Measurements from ENCODE around the gene IER3.

Gene IER3

DNA sequence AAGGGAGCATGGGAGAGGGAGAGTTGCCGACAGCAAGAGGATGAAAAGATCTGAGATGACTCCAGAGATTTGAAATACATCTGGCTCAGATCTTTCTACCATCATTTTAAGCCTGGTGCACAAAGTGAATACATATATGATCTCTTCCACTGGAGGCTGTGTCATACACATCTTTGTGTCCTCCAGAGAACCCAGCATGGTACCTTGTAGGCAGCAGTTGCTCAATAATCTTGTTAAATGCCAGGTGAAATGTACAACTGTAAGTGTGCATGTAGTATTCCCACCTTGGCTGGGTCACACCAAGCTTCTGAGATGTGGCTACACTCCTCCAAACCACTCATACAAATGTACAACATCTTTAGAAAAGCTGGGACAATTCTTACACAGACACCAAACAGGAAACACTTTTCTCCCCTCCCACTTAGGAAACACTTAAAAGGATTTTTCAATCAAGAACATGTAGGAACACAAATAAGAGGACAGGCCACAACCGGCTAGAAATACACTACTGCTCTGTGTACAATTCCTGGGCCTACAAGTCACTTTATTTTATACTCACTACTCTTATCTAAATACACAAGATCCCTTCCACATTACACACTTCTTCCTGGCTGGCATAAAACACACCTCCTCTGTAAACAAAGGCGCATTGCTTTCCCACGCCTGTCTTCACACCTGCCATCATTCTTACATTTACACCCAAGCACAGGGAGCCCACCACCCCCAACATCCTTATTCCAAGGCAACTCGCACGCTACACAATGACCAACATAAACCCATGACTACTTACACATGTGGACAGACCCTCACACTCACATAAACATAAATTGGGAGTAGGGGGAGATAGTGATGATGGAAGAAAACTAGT is 3.8 kb upstream of the IER3 start:
- DNase-seq = no peak

- peak; percentile 27 for DNase-seq
Measured at GRCh38 chr6:30747300-30747687, 2.9 kb upstream of the IER3 start.

DNA sequence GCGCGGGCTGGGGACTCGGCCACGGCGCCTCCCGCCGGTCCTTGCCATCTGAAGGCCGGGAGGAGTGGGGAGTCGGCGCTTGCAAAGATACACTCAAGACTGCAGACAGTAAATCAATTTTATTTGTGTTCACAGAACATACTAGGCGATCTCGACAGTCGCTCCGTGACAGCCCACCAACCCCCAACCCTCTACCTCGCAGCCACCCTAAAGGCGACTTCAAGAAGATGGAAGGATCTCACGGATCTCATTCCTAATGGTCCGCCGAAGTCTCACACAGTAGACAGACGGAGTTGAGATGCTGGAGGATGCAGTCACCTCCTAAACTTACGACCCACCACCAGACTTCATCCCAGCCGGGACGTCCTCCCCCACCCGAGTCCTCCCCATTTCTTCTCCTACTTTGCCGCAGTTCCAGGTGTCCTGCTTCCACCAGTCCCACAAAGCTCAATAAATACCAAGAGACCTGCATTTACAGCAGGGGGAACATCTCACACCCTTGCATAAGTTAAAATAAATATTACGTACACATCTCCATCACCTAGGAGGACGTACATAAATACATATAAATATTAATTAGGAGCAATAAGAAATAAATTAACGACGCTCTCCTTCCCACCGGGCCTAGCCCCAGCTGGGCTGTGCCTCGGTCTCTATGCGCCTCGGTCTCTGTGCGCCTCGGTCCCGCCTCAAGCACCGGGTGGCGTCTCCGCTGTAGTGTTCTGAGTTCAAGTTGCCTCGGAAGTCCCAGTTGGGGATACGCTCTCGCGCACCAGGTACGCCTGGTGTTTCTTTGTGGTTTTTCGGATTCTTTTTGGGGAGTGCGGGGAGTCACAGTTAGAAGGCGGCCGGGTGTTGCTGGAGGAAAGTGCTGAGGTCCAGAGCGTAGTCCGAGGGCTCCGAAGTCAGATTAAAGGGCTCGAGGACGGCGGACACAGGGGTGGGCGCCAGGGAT is 971 bp downstream of the IER3 start:
- peak; percentile 36 for DNase-seq

DNA sequence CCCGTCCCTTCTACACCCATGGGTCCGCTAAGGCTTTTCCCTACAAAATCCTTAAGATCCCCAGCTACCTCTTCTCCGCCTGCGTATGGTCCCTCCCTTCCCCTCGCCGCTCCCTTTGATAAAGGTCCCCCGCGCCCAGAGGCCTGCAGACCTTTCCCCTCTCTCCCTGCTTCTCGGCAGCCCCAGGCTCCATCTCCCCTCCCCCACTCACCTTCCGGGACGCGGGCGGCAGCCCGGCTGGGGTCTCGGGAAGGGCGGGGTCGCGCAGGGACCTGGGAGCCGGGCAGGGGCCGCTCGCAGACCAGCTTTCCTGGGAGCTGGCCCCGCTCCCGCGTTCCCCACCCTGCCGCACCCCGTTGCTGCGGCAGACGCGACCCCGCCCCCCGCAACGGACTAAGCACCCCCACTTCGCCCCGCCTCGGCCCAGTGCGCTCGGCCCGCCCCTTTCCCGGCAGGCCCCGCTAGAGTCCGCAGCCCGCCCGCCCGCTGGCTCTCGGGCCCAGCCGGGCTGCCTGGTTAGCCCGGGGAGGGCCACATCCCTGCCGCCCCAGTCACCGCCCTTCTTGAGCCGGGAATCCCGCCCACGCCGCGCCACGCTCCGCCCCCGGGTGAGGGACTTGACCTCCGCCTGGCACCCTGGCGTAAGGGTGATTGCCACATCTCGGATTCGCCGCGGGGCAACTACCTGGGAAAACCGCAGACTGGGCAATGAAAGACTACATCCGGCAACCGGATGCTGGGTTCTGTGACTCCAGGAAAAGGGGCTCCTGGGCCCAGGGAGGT is 1.8 kb downstream of the IER3 start, which contains the start of gene FLOT1:
FLOT1 (minus strand) TSS at position 372 of the 783 bp plus-strand sequence. CDS start 498 bp downstream, outside the sequence.
- DNase-seq = peak; percentile 97

- no peak for DNase-seq
Measured at GRCh38 chr6:30741789-30742315, 2.5 kb downstream of the IER3 start.

GRCh38 chr6:30741063-30741779 is 3.1 kb downstream of the IER3 start:
- DNase-seq = peak; percentile 65

- DNase-seq = peak; percentile 38
Measured at GRCh38 chr6:30740540-30740870, 3.8 kb downstream of the IER3 start.

DNA sequence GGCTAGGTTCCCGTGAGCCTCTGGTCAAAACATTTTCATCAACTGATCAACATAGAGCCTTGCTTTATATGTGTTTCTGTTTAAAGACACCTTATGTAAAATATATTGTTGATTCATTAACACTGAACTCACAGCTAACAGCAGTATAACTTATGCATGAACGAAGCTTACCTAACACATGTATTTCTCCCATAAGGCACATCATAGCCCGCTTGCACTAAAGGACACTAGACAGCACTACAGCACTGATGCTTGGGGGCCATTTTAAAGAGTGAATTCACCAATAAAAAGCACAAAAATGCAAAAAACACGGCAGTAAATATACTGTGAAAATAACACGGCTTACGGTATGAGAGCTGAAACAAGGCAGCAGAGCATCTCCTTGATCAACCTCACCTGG is 5.8 kb downstream of the IER3 start:
- DNase-seq = no peak

GRCh38 chr6:30735668-30736314 is 8.6 kb downstream of the IER3 start:
- no peak for DNase-seq

- DNase-seq = no peak
Measured at GRCh38 chr6:30732237-30732943, 12.0 kb downstream of the IER3 start.

DNA sequence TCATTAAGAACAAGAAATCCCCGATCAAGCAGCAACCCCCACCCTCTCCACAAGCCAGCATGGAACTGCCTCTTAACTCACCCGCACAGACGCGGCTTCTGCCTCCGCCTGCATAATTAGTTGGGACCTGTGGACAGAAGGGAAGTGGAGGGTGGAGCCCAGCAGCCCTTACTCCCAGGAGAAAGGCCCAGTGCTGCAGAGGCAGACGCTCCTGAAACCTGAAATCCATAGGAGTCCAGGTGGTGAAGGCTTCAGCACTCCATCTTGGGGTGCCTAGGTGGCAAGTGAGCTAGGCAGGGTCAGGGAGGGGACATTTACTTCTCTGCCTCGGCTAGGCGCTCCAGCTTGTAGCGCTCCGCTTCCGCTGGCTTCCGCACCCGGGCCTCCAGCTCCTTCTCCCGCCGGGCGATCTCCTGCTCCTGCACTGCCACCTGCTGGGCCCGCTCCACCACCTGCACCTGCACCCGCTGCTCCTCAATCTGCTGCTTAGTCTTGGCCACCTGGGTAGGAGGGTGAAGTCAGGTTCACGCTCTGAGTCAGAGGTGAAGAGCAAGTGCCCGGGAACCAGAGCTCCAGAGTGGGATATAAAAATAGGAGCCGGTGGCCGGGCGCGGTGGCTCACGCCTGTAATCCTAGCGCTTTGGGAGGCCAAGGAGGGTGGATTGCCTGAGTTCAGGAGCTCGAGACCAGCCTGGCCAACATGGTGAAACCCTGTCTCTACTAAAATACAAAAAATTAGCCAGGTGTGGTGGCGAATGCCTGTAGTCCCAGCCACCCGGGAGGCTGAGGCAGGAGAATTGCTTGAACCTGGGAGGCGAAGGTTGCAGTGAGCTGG is 13.5 kb downstream of the IER3 start:
- DNase-seq = peak; percentile 48

GRCh38 chr6:30727920-30728553 is 16.3 kb downstream of the IER3 start:
- DNase-seq = peak; percentile 62

GRCh38 chr6:30726506-30727413 is 17.6 kb downstream of the IER3 start:
- peak; percentile 36 for DNase-seq

GRCh38 chr6:30725713-30726505 is 18.4 kb downstream of the IER3 start:
- DNase-seq = peak; percentile 77

- DNase-seq = peak; percentile 30
Measured at GRCh38 chr6:30724906-30725667, 19.3 kb downstream of the IER3 start.
